Pons (tissue), 1 donor: ENCODE data around the gene C19orf81.

Source experiments
- DNase-seq: peaks from one replicate; pipeline ENCODE4 v3.0.0-alpha.2; 2016; ENCODE audit warnings: low spot score

The C19orf81 gene

DNA sequence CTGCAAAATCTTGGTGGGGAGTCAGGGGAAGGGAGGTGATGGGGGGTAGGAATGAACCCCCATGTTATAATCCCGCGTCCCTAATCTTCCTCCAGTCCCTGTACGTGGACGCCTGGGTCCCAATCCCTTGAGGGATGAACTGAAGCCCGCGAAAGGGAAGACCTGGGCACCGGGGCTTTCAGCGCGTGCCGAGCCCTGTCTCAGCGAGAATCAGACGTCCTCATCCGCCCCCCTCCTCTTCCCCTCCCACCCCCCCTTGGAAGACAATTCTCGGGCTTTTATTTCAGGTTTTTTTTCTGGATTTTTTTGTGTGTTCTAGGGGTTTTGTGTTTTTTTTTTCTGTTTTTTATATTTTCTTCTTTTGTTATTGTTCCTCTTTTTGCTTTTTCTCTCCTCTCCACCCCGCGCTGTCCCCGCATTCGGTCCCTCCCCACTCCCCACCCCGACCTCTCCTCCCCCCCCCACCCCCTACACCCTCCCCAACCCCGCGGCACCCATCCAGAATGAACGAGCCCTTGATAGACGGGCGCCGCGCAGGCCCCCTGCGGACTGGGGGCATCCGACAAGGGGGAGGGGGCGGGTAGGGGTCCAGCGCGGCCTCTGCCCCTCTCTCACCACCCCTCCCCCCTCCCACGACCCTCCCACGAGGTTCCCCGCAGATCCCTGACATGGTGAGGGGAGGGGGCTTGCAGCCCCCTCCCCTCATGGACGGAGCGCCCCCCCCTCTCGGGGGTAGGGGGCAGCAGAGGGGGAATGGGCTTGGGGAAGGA, 10.3 kb downstream of the C19orf81 start:
- DNase-seq: no peak

DNA sequence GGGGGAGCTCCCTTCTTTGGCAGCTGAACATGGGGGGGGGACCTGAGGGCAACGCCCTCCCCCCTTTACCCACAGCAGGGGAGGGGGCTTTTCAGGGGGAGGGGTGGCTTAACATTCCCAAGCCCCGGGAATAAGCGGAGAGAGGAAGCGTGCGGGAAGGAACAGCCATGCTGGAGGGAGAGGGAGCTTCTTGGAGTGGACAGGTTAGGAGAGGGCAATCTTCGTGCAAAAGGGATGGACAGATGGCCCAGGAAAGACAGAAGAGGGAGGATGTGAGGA, 10.8 kb downstream of the C19orf81 start:
- no peak for DNase-seq

DNA sequence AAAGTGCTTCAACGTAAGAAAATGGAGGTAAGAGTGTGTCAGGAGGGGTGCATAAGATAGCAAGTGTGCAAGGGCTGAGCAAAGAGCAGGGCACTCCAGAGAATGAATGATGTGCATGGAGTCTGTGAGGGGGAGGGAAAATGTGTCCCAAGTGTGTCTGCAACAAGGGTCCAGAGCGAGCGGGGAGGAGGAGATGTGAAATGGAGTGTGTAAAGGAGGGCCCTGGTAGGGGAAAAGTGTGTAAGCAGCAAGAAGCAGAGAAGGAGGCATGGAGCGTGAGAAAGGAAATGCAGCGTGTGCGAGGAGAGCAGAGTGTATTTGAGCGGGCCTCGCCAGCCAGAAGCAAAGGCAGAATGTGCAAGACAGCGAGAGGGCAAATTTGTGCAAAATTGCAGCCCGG, 11.8 kb downstream of the C19orf81 start:
- DNase-seq: no peak

DNA sequence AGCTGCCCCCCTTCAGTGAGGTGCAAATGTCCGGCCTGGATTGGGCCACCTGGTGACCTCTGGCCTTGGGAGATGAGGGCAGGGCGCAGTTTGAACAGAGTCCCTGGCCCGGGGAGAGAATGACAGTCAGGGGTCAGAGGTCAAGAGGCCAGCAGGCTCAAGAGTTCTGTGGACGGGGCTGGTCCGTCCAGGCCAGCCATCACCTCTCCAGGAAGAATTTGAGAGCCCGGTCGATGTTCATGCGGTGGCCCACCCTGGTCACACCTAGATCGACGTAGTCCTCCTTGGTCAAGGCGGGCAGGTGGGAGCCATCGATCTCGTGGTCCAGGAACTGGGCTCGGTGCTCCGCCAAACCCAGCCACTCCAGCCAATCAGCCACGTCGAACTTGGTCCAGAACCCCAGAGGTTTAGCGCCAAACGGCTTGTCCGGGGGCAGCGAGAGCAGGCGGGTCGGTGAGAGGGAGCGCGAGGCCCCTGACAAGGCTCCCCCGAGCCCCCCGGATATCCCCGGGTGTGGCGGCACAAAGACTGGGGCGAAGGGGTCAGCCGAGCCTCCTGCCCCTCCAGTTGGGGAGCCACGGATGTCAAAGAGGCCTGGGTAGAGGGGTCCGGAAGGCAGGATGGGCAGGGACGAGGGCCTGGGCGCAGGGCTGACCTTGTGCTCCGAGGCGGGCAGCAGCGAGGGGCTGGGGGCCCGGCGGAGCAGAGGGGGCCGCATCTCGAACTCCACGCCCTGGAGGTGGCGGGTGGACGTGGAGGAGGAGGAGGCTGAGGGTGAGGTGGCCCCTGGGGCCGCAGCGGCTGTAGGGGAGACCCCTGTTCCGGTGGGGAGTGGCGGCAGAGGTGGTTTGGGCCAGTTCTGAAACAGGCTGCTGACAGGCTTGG, 12.8 kb downstream of the C19orf81 start:
- DNase-seq: no peak

DNA sequence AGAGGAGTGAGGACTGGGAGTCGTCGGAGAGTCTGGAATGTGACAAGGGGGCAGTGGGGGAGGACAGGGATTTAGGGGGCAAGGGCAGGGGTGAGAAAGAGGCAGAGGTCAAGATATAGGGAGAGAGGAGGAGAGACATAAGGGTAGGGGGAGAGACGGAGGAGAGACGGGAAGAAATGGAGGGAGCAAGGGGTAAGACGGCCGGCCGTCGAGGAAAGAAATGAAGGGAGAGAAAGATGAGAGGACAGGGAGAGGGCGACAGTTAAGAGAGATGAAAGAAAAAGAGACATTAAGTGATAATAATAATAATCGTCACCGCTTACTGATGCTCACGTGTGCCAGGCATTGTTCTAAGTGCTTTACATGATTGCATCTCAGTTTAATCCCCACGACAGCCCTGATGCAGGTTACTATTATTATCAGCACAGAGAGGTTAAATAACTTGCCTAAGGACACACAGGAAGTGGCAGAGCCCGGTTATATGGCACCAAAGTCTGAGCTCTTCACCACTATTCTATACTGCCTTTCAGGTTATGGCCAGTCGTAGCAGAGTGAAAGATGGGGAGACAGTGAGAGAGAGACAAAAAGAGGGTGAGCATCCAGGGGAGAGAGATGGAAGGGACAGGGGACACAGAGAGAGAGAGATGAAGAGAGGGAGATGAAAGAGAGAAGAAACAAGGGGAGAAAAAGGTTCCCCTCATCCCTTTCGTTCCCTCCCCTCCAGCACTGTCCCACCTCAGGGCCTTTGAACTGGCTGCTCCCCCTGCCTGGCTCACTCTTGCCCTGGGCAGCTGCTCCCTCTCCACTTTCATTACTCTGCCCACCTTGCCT, 13.6 kb downstream of the C19orf81 start:
- no peak for DNase-seq

DNA sequence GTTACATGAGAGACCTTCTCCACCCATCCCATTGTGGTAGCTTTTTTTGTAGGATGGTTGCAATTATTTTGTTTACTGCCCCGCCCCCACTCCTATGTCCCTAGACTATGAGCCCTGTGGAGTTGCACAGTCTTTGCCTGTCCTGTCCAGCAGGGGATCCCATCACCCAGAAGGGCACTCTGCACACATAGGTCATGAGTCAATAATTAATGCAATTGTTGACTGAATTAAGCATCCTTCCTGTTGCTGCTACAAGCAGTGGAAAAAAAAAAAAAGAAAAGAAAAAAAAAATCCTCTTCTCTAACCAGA, 14.2 kb downstream of the C19orf81 start:
- DNase-seq: no peak

DNA sequence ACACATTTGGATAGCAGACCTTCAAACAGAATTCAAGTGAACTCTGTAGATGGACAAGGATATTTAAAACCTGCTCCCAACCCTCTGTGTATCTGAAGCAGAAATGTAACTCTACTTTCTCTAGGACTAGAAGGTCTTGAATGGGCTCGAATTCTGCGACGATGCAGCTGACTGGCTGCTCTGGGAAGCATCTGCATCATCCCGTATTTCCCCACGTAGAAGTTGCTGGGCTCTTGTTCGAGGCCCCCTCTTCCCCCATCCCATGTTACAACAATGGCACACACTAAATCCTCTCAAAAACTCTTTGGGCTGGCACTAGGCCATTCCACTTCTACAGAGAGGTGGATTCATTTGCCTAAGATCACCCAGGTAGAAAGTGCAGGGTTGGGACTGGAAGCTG, 15.0 kb downstream of the C19orf81 start:
- DNase-seq: no peak

DNA sequence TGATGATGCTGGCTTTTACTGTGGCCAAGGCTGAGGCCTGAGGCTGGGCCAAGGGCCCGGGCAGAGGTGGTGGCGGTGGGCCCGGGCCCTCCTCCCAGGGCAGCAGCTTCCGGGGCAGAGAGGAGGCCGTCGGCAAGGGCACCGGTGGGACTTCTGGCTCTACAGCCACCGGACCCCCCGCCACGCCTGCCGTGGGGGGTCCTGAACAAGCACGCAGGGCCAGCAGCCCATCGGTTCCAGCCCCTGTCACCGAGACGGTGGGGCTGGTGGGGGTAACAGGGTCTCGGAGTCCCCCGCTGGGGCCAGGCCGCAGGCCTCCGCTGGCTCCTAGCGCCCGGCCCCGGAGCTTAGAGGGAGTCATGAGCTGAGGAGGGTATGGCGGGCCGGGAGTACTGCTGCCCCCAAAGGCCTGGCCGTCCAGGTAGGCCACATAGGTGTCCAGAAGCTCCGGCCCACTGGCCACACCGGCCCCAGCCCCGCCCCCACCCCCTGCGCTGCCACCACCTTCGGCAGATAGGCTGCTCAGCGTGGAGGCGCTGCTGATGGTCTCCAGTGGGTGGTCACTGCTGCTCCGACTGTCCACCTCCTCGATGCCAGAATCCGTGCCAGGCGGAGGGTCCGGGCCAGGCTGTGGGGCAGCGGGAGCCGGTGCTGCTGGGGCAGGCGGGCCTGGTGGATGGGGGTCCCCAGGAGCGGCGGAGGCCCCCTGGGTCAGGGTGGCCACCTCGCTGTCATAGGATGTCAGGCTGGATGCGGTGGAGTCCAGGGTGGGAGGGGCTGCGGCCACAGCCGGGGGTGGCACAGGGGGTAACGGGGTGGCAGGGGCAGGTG, 17.3 kb downstream of the C19orf81 start:
- no peak for DNase-seq

DNA sequence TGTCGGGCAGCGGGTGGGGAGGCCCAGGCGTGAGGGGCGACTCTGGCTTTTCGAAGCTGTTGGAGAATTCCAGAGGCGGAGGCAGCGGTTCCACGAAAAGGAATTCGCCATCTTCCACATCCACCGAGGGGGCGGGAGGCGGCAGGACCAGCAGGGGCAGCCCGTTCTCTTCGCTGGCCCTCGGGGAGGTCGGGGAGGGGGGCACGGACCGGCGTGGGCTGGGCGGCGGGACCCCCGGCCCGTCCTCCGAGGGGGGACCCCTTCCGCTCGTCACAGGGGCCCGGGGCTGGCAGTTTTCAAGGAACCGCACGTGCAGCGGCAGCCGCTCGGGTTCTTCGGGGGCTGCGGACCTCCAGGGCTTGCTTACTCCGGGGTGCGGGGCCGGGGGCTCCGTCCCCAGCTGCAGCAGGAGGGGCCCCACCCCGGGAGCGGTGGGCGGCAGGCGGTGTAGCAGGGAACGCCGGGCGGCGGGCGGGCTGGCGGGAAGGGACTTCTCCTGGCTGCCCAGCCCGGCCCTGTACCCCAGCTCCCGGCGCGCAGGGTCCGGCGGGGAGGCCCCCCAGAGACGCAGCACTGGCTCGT, 18.0 kb downstream of the C19orf81 start:
- no peak for DNase-seq

DNA sequence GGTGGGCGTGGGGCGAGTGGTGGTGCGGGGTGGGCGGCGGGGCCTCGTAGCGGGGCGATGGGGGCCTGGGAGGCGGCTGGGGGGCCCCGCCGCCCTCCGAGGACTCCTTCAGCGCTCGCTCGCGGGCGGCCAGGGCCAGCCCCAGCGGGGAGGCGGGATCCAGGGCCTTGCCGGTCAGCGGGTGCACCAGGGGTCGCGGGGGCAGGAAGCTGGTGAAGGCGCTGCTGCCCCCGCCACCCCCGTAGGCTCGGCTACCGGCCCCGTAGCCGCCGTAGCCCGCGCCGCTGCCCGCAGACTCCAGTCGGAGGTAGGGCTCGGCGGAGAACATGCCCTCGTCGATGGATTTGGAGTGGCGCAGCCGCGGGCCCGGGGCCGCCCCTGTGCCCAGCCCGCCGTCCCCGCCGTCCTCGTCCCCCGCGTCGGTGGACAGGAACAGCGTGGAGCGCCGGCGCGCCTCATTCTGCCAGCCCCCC, 18.6 kb downstream of the C19orf81 start:
- DNase-seq: no peak

DNA sequence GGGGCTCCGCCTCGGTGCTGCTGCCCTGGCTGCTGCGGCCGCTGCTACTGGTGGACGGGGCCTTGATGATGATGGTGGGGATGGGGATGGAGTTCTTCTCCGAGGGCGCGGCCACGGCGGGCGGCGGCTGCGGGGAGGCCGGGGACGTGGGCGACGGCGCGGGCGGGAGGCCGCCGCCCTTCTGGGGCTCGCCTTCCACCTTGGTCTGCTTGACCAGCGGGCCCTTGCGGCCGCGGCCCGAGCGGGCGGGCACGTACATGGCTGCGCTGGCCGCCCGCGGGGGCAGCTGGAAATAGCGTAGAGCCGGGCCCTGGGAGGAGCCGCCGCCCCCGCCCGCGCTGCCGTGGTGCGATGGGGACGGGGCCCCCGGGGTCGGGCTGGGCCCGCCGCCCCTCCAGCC, 19.2 kb downstream of the C19orf81 start:
- DNase-seq: no peak

DNA sequence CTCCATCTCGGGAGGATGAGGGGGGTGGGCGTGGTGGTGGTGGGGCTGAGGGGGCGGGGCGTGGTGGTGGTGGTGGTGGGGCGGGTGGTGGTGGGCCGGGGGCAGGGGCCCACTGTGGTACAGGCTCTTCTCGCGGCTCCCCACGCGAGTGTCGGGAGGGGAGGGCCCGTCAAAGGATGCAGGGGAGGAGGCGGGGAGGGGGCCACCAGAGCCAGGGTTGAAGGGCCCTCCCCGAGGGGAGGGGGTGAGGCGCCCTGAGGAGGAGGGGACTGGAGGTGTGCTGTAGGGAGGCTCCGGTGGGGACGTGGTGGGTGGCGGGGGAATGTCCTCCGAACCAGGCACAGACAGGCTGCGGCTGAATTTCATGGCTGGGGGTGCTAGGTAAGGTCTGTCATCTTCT, 19.6 kb downstream of the C19orf81 start:
- DNase-seq: no peak

DNA sequence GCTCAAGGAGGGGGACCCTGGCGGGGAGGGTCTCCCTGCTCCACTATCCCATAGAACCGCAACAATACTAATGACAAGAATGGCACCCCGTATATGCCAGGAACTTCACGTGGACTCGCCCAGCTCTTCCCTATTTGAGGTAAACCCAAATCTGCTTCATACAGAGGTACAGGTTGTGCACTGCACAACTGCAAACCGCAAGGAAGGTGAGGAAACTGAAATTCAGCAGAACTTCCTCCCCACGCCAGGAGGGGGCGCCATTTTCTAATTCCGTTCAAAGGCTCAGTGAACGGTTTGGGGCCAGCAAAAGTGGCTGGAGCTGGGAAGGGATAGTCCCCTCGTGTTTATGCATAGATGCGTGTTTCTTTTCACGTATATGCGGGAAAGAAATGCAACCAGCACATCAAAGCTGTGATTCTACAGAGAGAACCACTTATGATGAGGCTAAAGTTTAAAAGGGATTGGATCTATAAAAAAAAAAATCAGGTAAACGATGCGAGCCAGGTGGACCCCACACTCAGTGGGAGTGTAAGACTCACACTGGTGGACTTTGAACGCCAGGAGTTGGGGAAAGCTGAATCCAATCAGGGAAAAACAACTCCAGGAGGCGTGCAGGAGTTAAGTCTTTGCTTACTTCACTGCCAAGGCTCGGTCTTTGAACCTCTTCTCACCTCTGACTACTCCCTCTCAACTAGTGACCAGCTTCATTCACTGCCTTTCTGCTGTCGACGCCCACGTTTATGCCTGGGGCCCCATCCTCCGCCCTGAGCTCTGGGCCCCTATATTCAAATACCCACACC, 20.3 kb downstream of the C19orf81 start:
- peak; percentile 17 for DNase-seq

DNA sequence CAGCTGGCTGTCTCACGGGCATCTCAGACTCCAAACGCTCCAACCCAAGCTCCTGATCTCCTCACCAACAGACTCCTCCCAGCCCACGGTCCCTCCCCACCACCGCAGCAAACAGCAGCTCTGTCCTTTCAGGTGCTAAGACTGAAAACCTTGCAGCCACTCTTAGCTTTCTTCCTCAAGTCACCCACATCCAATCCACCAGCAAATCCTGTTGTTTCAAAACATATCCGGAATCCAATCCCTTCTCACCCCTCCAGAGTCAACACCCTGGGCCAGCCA, 20.8 kb downstream of the C19orf81 start:
- DNase-seq: no peak

DNA sequence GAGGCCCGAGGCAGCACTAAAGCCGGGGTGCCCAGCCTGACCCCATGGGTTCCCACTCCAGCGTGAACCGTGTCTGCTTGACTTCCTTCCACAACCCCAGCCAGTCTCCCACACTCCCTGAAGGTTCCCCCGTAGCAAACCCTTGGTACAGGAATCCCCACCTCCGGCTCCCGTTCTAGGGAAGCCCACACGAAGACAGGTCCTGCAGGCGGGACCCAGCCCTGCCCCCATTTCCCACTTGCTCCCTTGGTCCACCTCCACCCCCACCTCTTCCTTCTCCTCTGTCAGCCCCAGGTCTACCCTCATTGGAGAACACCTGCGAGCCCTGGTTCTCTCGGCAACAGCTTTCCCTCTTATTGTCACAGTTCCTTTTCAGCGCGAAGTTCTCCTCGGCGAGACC, 23.9 kb downstream of the C19orf81 start:
- DNase-seq: no peak

DNA sequence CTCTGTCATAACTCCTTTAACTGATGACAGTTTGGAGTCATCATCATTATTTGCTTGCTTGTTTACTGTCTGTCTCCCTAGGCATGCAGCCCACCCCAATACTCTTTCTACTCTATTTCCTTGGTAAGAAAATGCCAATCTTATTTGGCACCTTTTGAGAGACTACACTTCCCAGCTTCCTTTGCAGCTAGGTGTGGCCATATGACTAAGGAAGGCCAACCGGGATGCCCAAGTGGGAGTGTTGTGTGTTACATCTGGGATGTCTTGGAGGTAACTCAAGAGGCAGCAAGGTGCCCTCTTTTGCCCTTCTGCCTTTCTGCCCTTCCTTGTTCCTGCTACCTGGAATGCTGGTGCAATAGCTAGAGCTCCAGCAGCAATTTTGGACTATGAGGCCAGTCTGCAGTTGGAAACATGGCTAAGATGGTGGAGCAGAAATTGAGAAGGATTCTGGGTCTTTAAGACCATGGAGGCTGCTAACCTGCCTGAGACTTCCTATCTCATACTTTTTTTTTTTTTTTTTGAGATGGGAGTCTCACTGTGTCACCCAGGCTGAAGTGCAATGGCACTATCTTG, 27.5 kb downstream of the C19orf81 start:
- no peak for DNase-seq

DNA sequence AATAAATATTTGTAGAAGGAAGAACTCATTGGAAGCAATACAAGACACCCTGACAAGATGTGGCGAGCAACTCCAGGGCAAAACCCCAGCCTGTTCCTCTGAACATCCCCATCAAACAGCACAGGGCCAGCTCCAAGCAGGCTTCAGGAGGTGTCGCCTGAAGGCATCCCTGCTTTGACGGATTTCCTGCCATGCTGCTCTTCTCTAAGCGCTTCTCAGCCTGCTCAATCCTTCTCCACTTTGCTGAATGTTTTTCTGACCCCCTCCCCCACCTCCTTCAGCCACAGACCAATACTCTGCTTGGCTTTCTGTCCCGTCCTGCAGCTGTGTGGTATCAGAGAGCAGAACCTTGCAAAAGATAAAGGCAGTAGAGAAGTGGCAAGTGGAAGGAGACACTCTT, 28.4 kb downstream of the C19orf81 start:
- no peak for DNase-seq

DNA sequence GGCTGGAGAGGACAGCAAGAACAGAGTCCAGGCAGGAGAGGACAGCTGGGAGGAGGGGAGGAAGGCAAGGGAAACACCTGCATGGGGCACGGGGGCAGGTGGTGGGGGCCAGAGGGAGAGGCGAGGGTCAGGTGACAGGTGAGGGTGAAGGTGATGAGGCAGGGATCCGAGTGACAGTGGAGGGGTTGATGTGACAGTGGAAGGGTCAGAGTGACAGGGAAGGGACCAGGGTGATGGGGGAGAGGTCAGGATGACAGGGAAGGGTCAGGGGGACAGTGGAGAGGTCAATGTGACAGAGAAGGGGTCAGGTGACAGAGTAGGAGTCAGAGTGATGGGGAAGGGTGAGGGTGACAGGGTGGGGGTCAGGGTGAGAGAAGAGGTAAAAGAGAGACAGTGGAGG, 29.1 kb downstream of the C19orf81 start:
- DNase-seq: no peak

DNA sequence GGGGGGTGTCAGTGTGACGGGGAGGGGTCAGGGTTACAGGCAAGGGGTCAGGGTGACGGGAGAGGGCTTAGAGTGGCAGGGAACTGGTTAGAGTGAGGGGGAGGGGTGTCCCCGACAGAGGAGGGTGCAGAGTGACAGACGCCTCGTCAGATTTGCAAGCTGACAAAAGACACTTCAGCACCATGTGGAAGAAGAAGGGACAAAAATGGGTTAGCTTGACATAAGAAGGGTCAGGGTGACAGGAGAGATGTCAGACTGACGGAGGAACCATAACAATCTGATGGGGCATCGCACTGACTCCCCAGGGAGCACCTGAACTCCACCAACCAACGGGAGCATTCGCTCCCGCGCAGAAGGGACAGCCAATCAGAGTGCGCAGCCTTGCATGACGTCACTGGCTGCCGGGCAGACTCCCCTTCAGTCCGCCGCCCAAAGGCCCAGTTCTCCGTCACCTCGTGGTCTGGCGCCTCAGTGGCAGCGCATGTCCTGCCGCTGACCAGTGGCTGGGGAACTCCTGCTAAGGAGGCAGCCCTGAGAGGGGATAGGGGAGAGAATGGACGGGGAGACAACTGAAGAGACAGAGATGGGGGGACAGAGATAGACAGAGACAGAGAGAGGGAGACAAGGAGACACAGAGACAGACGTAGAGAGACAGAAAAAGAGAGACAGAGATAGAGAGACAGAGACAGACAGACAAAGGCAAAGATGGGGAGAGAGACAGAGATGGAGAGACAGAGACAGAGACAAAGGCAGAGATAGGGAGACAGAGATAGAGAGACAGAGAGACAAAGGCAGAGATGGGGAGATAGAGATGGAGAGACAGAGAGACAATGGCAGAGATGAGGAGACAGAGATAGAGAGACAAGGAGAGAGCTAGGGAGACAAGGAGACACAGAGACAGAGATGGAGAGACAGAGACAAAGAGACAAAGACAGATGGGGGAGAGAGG, 30.2 kb downstream of the C19orf81 start:
- peak; percentile 71 for DNase-seq
